Fibroblast of lung (primary cell): ENCODE measurements around the gene ZNF554.

Experiments used
- CTCF ChIP-seq, 2 donors: IDR thresholded peaks in 1 of 2; conservative IDR thresholded peaks in 1 of 2; 1 replicate in 1 of 2; 2 replicates in 1 of 2; pipeline ENCODE4 v1.5.1; 2011 to 2012; ENCODE audit warnings: low read length in 2 of 2, control low read depth in 1 of 2, inconsistent platforms in 1 of 2, low read depth in 1 of 2, mild to moderate bottlenecking in 1 of 2
- EZH2 ChIP-seq: IDR thresholded peaks from 2 replicates; pipeline ENCODE4 v1.5.1; 2012; ENCODE audit warnings: low read length, control low read depth, mild to moderate bottlenecking; ENCODE audit errors: missing control alignments

GRCh38 chr19:2820112-2820702 is 539 bp downstream of the ZNF554 start:
- TF ChIP-seq CTCF (conservative IDR thresholded peaks at IDR 0.05 in 1 of 2, IDR thresholded peaks at IDR 0.05 in 1 of 2; ENCODE audit: low read depth in 1 of 2, low read length in 2 of 2) (no peak), EZH2 (no peak)
